ENCODE results near the gene ROBO2. TPM values are rescaled to one million over a fixed set of nuclear protein-coding genes. Genes with fewer than 3 reads are reported as not detected.
A peak's percentile ranks its signal among the peaks of the same experiment; 100 is the strongest.

The ROBO2 gene
- total RNA-seq, 1 donor from 2014 or later = 0.79 TPM

DNA sequence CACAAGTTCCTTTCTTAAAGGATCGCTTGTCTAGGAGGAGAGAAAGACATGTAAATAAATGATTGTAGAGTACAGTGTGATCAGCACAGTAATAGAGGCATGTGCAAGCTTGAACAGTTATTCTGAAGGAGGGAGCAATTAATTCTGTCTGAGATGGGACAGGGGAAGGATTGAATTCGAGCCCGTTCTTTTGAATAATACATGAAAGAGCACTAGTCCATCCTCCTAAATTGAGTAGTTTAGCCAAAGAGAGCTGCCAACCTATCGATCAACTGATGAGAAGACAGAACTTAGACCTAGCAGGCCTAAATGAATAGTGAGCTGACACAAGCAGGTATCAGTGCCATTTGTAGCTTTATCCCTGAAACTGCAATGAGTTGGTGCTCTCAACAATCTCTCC is 142.4 kb downstream of the ROBO2 start:
- no peaks in the 10 kb centered on the region for H3K36me3 ChIP-seq (ENCODE audit: control insufficient read depth, insufficient read depth, low read length)
- H3K27me3 ChIP-seq (ENCODE audit: control insufficient read depth, insufficient read depth, low read length) = no peaks in the 10 kb centered on the region
- no peak overlapping the region for H3K4me3 ChIP-seq (ENCODE audit: low read depth, low read length)
- TF ChIP-seq, protein P1, sequence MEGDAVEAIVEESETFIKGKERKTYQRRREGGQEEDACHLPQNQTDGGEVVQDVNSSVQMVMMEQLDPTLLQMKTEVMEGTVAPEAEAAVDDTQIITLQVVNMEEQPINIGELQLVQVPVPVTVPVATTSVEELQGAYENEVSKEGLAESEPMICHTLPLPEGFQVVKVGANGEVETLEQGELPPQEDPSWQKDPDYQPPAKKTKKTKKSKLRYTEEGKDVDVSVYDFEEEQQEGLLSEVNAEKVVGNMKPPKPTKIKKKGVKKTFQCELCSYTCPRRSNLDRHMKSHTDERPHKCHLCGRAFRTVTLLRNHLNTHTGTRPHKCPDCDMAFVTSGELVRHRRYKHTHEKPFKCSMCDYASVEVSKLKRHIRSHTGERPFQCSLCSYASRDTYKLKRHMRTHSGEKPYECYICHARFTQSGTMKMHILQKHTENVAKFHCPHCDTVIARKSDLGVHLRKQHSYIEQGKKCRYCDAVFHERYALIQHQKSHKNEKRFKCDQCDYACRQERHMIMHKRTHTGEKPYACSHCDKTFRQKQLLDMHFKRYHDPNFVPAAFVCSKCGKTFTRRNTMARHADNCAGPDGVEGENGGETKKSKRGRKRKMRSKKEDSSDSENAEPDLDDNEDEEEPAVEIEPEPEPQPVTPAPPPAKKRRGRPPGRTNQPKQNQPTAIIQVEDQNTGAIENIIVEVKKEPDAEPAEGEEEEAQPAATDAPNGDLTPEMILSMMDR (IDR thresholded peaks at IDR 0.05; ENCODE audit: insufficient read depth, low read length, severe bottlenecking) = no peak
- no peak for FAIRE-seq
- DNase-seq (ENCODE audit: low read depth) = no peak

DNA sequence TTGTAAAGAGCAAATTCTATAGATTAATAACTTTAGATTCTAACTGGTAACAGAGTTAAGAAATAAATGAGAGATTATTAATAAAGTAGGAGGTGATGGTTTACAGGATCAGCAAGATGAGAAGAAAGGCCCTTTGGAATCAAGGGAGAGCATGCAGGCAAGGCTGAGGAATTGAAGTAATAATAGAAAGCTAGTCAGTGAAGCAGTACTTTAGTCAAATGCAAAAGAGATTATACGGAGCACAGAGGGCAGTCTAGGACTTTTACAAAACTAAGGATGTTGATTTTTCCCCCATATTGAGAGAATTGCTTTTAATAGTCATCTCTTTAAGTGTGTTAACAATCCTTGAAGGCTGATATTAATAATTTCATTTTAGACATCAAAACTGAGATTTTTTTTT is 146.4 kb downstream of the ROBO2 start:
- FAIRE-seq = no peak
- no peaks in the 10 kb centered on the region for H3K36me3 ChIP-seq (ENCODE audit: control insufficient read depth, insufficient read depth, low read length)
- TF ChIP-seq, protein P1 (IDR thresholded peaks at IDR 0.05; ENCODE audit: insufficient read depth, low read length, severe bottlenecking) = no peak
- H3K27me3 ChIP-seq (ENCODE audit: control insufficient read depth, insufficient read depth, low read length) = no peaks in the 10 kb centered on the region
- DNase-seq (ENCODE audit: low read depth) = no peak
- no peak overlapping the region for H3K4me3 ChIP-seq (ENCODE audit: low read depth, low read length)

DNA sequence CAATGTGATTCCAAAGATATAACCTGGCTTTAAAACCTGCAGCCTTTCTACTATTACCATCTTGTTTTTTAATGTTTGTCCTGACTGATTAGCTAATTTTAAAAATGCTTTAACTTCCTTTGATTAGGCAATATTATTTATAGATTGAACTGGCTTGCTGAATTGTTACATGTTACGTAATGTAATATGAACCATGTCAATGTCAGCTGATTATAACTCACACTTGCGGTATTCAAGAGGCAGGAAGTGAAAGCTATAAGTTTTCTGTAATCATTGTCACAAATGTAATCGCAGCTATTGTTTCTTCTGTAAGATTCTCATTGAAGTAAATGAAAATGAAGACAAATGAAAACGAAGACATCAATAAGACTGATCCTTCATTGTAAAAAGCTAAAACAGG is 146.8 kb downstream of the ROBO2 start:
- no peaks in the 10 kb centered on the region for H3K36me3 ChIP-seq (ENCODE audit: control insufficient read depth, insufficient read depth, low read length)
- no peak overlapping the region for H3K4me3 ChIP-seq (ENCODE audit: low read depth, low read length)
- FAIRE-seq (no peak), DNase-seq (ENCODE audit: low read depth) (peak; percentile 90)
- TF ChIP-seq, protein P1 (IDR thresholded peaks at IDR 0.05; ENCODE audit: insufficient read depth, low read length, severe bottlenecking) = no peak
- H3K27me3 ChIP-seq (ENCODE audit: control insufficient read depth, insufficient read depth, low read length) = no peaks in the 10 kb centered on the region

DNA sequence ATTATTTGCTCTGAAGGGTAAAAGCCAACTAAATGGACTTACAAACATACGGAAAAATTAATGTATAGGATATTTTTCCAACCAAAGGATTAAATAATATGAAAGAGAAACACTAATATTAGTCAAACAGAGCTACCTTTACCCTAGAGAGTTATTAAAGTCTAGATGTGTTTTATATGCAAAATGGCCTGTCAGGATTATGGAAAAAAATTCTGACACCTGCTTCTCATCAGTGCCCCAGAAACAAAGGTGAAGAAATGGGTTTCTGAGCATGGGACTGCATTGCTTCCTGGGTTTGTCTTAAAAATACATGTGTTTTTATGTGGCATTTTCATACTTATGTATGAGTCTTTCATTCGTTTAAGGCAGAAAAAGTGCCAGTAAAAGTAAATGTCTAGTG is 148.3 kb downstream of the ROBO2 start:
- no peak overlapping the region for H3K4me3 ChIP-seq (ENCODE audit: low read depth, low read length)
- H3K36me3 ChIP-seq (ENCODE audit: control insufficient read depth, insufficient read depth, low read length) = no peaks in the 10 kb centered on the region
- no peaks in the 10 kb centered on the region for H3K27me3 ChIP-seq (ENCODE audit: control insufficient read depth, insufficient read depth, low read length)
- DNase-seq (ENCODE audit: low read depth) = no peak
- FAIRE-seq = no peak
- TF ChIP-seq, protein P1 (IDR thresholded peaks at IDR 0.05; ENCODE audit: insufficient read depth, low read length, severe bottlenecking) = no peak

DNA sequence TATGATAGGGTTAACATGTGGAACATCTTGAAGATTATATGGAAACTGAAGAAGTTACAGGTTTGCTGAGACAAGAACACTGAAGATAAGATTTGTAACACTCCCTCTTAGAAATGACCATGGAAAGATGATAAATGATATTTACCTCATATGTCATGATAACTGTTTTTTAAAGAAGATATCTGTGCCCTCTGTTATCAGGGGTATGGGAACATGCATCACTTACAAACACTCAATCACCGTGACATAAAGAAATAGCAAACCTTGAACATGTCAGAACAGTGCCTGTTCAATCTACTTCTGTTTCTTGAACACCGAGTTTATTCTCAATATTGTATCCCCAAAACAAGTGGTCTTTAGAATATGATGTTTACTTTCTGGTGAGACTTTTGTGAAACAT is 149.4 kb downstream of the ROBO2 start:
- Histone ChIP-seq H3K4me3 (ENCODE audit: low read depth, low read length) (no peak overlapping the region), H3K36me3 (ENCODE audit: control insufficient read depth, insufficient read depth, low read length) (no peaks in the 10 kb centered on the region), H3K27me3 (ENCODE audit: control insufficient read depth, insufficient read depth, low read length) (no peaks in the 10 kb centered on the region)
- FAIRE-seq (no peak), DNase-seq (ENCODE audit: low read depth) (no peak)
- TF ChIP-seq, protein P1 (IDR thresholded peaks at IDR 0.05; ENCODE audit: insufficient read depth, low read length, severe bottlenecking) = no peak

DNA sequence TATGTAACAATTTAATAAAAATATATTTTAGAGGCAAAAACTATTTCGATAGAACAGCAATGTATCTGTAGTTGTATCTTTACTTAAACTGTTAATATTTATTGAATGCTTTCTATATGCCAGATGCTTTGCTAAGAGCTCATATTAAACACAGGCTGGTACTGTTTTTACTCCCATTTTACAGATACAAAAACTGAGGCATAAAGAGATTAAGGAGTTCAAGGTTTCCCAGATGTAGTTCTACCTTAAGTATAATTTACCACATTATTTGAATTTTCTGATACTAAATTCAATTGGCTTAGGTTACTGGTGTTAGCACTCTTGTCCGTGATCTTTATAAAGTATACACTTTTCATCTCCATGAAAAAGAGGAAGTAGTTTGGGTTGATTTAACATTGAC is 149.8 kb downstream of the ROBO2 start:
- FAIRE-seq = no peak
- Histone ChIP-seq H3K4me3 (ENCODE audit: low read depth, low read length) (no peak overlapping the region), H3K36me3 (ENCODE audit: control insufficient read depth, insufficient read depth, low read length) (no peaks in the 10 kb centered on the region)

More for the DNA sequence above, 149.8 kb downstream of the ROBO2 start:
- DNase-seq (ENCODE audit: low read depth) = no peak
- H3K27me3 ChIP-seq (ENCODE audit: control insufficient read depth, insufficient read depth, low read length) = no peaks in the 10 kb centered on the region
- TF ChIP-seq, protein P1 (IDR thresholded peaks at IDR 0.05; ENCODE audit: insufficient read depth, low read length, severe bottlenecking) = no peak
